ENCODE data around the gene SLC6A11.

SLC6A11 gene

GRCh38 chr3:10790713-10791112, 25.3 kb upstream of the SLC6A11 start:
- no peak for DNase-seq (ENCODE audit: low spot score)

DNA sequence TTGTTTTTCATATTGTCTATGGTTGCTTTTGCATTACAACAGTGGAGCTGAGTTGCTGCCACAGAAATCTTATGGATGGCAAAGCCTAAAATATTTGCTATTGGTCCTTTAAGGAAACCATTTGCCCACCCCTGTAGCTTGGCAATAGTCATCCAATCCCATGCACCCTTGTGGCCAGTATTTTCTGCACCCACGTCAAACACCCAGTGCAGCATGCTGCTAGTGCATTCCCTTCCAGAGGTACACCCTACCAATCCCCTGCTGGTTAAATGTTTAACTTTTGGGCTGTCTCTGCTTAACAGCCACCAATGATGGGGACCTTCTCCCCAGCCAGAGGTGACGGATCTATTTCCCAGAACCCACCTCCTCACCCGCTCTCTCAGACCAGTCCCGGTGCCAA, 23.8 kb upstream of the SLC6A11 start:
- no peak for DNase-seq (ENCODE audit: low spot score)

DNA sequence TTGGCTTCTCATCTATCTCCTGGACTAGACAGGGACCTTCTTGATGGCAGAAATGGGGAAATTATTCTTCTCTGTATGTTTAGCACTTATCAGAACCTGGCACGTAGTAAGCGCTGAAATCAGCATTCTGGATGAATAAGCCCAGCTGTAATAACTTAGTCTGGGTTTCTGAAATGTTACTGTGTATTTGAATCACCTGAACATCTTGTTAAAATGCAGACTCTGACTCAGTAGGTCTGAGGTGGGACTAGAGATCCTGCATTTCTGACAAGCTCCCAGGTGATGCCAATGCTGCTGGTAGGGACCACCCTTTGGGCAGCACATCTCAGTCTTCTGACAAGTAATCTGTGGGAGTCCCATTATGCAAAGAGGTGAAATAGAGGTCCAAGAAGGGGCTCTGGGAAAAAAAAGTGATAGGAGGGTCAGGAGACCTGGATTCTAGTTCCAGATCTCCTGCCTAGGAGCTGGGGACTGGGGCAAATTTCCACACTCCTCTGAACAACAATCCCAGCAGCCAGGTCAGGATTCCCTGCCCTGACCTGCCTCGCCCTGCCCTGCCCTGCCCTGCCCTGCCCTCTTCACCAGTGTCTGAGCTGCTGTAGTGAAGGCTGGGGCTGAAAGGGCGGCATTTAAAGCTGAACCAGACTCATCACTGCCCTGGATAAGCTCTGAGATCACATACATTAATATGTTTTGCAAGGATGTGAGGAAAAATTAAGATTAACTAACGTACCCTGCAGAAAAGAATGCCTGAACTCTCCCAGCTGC, 17.2 kb upstream of the SLC6A11 start:
- DNase-seq (ENCODE audit: low spot score): no peak

DNA sequence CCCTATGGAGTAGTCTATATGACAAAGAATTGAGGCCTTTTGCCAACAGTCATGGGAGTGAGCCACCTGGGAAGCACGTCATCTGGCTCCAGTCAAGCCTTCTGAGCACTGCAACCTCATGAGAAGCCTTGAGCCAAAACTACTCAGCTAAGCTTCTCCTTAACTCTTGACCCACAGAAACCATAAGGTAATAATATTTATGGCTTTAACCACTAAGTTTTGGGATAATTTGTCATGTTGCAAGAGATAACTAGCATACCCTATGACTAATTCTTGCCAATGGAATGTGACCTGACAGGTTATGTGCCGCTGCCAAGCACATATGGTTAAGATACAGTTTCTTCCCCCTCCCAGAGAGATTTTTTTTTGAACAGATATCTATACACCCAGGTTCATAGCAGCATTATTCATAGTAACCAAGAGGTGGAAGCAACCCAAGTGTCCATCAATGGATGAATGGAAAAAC, 11.8 kb upstream of the SLC6A11 start:
- DNase-seq (ENCODE audit: low spot score): no peak

GRCh38 chr3:10806006-10806405, 10.0 kb upstream of the SLC6A11 start:
- no peak for DNase-seq (ENCODE audit: low spot score)

DNA sequence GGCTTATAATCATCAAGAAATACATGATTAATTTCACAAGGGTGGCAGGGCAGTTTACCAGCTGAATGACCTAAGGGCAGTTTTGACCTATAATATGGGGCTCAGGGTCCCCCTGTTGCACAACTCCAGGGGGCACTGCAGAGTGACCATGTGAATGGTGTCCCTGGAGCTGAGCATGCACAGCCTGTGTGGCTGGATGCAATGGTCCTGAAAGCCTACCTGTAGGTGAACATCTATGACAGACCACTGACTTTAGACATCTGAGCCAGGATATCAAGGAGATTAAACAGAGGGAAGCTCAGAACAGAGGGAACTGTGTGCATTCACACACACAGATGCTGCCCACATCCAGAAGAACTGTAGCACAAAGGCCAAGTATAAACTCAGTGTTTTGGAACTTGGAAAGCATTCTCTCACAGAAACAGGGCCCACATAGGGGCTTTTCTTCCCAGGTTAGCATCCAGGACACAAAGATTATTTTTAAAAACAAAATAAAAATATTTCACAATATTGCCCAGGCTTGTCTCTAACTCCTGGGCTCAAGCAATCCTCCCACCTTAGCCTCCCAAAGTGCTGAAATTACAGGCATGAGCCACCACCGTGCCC, 7.8 kb upstream of the SLC6A11 start:
- no peak for DNase-seq (ENCODE audit: low spot score)

DNA sequence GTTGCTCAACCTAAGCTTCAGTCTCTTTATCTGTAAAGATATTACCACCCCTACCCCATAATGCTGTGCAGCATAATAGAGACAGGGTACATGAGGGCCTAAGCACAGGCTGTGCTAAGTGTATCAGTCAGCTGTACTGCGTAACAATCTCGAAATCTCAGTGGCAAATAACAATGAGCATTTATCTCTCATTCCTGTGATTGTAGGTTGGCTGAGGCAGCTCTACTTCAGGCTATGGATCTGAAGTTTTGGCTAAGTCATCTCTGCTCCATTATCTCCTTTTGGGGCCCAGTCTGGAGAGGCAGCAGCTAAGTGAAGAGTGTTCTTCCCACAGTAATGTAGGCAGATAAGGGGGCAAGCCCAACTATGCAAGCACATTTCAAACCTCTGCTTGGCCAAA, 7.1 kb upstream of the SLC6A11 start:
- DNase-seq (ENCODE audit: low spot score): no peak

DNA sequence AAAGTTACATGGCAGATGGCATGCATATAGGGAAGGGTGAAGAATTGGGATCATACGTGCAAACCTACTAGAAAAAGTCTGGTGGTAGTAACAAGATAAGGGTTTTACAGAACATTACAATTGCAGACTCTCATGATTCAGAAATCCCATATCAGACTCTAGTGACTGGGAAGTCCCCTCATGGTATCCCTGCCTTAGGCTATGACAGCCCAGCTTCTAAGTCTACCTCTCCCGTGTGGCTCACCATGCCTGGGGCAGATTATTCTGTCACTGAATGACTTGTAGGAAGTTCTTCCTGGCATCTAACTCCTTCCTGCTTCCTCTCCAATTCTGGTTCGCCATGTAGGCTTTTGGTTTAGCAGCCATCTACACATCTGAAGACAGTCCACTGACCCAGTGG, 5.7 kb upstream of the SLC6A11 start:
- no peak for DNase-seq (ENCODE audit: low spot score)

DNA sequence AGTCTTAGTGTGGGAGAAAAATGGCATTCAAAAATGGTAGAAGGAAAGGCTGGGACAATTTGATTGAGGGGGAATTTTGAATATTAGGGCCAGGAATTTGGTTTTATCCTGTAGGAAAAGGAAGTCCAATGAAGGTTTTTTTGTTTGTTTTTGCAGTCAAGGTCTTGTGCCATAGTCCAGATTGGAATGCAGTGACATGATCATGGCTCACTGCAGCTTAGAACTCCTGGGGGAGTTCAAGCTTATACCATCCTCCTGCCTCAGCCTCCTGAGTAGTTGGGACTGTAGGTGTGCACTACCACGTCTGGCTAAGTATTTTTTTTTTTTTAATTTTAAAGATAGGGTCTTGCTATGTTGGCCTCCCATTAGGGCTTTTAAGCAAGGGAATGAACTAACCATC, 2.6 kb upstream of the SLC6A11 start:
- DNase-seq (ENCODE audit: low spot score): no peak

DNA sequence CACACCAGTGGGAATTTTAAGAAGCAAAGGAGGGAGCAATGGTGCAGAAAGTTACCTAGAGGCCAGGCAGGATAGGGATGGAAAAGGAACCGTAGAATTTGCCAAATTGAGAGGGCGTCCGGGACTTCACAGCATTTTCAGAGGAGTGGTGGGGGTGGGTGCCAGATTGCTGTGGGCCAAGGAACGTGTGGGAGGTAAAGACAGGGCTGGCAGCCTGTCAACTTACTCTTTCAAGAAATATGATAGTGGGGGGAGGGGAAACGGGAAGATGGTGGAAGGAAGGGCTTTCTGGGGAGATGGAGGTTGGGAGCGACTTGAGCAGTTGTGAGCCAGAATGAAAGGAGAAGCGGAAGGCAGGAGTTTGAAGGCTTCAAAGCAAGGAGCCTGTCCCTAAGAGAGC, 1.4 kb upstream of the SLC6A11 start:
- DNase-seq (ENCODE audit: low spot score): no peak

- no peak for DNase-seq (ENCODE audit: low spot score)
These were observed 541 bp upstream of the SLC6A11 start for GRCh38 chr3:10815487-10815886.

- DNase-seq (ENCODE audit: low spot score): no peak
These were observed 830 bp downstream of the SLC6A11 start for GRCh38 chr3:10816863-10817253.

- DNase-seq (ENCODE audit: low spot score): no peak
These were observed 1.5 kb downstream of the SLC6A11 start for GRCh38 chr3:10817506-10817905.

DNA sequence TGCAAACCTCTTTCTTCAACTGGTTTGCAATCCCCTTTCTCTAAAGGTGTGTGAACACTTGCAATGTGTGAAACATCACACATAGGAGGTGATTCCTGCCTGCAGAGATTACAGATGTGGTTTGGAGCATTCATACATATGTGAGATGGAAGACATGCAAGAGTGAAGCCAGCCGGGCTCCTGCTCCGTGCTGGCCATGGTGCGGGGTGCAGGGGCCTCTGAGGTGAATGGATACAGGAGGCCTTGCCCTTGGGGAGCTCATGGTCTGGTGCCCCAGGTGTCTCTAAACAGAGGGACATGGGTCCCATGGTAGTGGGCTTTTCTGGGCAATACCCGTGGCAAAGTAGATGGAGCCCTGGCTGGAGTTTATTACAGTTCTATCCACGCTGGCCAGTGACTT, 6.0 kb downstream of the SLC6A11 start:
- no peak for DNase-seq (ENCODE audit: low spot score)

DNA sequence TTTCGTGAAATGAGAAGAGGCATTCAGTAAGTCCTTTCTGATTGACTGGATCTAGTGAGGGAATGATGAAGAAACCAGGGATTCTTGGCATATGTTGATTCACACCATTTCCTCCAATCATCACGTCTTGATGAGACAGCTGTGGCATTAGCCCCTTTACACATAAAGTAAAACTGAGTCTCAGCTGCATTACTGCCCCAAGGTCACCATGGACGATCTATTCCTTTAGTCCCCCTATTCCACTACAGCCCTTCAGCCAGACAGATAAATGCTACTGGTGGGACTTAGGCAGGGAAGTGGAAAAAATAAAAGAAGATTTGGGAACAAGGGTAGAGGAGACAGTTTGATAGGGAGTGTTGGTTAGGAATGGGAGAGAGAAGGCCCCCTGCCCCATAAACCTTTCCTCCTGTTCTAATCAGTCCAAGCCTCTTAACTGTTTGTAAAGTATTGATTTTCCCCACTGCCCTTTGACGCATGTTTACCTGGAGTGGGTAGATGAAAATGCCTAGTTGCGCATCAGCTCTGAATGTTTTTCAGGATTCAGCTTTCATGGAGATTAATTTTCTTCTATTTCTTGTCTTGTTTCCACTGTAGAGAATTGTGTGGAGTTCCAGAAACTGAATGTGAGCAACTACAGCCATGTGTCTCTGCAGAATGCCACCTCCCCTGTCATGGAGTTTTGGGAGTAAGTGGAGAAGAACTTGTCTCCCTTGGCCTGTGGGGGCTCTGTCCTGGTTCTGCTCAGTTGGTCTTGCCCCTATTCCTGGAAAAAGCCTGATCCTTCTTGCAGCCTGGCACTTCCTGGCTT, 6.9 kb downstream of the SLC6A11 start:
- no peak for DNase-seq (ENCODE audit: low spot score)

DNA sequence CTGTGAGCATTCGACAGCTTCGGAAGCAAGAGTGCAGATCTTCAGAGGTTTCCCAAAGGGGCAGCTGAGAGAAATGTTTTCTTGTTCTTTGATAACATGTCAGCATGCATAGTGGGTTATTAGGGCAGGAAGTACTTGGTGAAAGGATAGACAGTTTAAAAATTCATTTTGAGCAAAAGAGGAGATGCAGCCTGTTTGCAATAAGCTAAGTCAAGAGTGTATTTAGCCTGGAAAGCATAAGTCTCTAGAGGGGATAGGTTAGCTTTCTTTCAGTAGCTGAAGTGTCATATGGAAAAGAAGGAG, 7.4 kb downstream of the SLC6A11 start:
- DNase-seq (ENCODE audit: low spot score): no peak

- no peak for DNase-seq (ENCODE audit: low spot score)
These were observed 8.4 kb downstream of the SLC6A11 start for GRCh38 chr3:10824468-10824867.

GRCh38 chr3:10833855-10834414, 17.9 kb downstream of the SLC6A11 start:
- DNase-seq (ENCODE audit: low spot score): no peak

GRCh38 chr3:10834951-10835350, 18.9 kb downstream of the SLC6A11 start:
- DNase-seq (ENCODE audit: low spot score): no peak

DNA sequence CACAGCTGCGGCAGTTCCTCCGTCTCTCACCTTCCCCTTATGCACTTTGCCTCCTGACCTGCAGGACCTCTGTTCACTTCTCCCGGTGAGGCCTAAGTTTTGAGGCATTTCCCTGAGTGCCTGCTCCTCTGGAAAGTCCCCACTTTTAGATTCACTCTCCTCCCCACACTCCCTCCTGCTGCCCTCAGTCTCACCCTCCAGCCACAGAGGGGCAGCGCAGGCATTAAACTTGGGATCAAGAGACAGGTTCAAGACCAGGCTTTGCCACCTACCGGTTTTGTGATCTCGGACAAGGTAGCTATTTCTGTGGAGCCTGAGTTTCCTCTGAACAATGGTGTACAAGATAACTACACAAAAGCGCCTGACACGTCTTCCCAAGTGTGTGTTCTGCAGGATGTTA, 19.4 kb downstream of the SLC6A11 start:
- no peak for DNase-seq (ENCODE audit: low spot score)

DNA sequence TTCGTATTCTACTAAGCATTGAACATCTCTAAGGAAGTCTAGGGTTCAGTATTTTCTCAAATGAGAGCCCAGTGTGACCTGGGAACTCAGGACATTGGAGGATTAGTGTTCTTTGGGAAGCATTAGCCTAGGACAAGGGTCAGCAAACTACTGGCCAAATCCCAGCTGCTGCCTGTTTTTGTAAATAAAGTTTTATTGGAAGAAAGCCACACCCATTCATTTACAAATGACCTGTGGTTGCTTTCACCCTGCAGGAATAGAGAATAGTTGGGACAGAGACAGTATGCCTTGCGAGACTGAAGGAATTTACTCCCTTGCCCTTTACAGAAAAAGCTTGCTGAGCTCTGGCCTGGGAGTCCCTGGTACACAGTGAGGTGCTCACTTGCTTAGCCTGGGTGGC, 20.6 kb downstream of the SLC6A11 start:
- DNase-seq (ENCODE audit: low spot score): no peak

GRCh38 chr3:10837849-10838248, 21.8 kb downstream of the SLC6A11 start:
- DNase-seq (ENCODE audit: low spot score): no peak

DNA sequence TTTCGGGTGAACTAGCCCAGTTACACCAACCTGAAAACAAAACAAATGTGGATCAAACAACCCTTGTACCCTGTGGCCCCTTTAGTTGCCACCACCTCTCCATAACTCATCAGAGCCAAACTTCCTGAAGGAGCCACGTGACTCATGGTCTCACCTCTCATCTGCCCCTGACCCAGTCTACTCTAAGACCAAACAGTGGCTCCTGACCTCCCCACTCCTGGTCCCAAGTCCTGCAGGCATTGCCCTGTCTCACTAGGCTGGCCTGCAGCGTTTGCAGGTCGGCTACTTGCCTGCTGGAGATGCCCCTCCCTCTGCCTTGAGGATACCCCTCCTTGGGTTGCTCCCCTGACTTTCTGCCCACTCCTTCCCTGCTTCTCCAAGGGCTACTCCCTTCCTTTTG, 23.1 kb downstream of the SLC6A11 start:
- DNase-seq (ENCODE audit: low spot score): no peak

Measured in germinal center (tissue), 1 donor.